PC-9 (cell line): ENCODE measurements around the gene GCDH. TPM values are rescaled to one million over a fixed set of nuclear protein-coding genes. Genes with fewer than 3 reads are reported as not detected.
"Not testable (repeated sequence)": the region's sequence is repeated elsewhere in the genome, so short reads cannot be mapped to it uniquely, and the experiment has no call there.

Experiments used
- BruUV-seq: library from RNA; stranded (reverse); fragments of 400-500 nt; replicated peaks from 2 replicates; lab custom pipeline; 2021; lab: Mats Ljungman, UMichigan
- CTCF ChIA-PET: fragments of 300-600 bp; sonication (Branson Sonifier 250); formaldehyde crosslinking; loops from one replicate; lab custom pipeline; 2022; ENCODE audit warnings: antibody characterized with exemption; lab: Charles Lee
- POLR2A ChIA-PET: fragments of 300-600 bp; sonication (Branson Sonifier 250); formaldehyde crosslinking; loops from one replicate; lab custom pipeline; 2022; ENCODE audit warnings: antibody characterized with exemption; ENCODE audit not compliant: unreplicated experiment; lab: Charles Lee
- DNase-seq, 2 experiments: peaks; one replicate each; pipeline versions ENCODE4 v3.0.0 to v3.0.0-alpha.2; 2015 to 2022; ENCODE audit warnings: mixed read lengths in 1 of 2
- H2AFZ ChIP-seq: fragments of 200-600 bp; sonication (generic); 2 replicates; pipeline ENCODE4 v1.8.1; 2017; ENCODE audit warnings: antibody characterized with exemption
- H3F3A ChIP-seq: fragments of 200-600 bp; sonication (generic); 2 replicates; pipeline ENCODE4 v1.8.1; 2017; ENCODE audit warnings: antibody characterized with exemption, mild to moderate bottlenecking, low read depth; ENCODE audit not compliant: insufficient read depth
- H3K27ac ChIP-seq: fragments of 200-600 bp; sonication (generic); 2 replicates; pipeline ENCODE4 v1.6.1; 2016; ENCODE audit warnings: mixed run types
- H3K27me3 ChIP-seq: fragments of 200-600 bp; sonication (generic); 2 replicates; pipeline ENCODE4 v1.6.1; 2016; ENCODE audit warnings: low read depth, mixed run types; ENCODE audit not compliant: insufficient read depth
- H3K36me3 ChIP-seq: fragments of 200-600 bp; sonication (generic); 2 replicates; pipeline ENCODE4 v1.6.1; 2016; ENCODE audit warnings: low read depth, mixed run types
- H3K4me1 ChIP-seq: fragments of 200-600 bp; sonication (generic); replicated peaks from 2 replicates; pipeline ENCODE4 v1.6.1; 2016; ENCODE audit warnings: mixed run types; ENCODE audit not compliant: insufficient read depth
- H3K4me2 ChIP-seq: fragments of 200-600 bp; sonication (generic); 2 replicates; pipeline ENCODE4 v1.6.1; 2017; ENCODE audit warnings: mixed run types
- H3K4me3 ChIP-seq: fragments of 200-600 bp; sonication (generic); 2 replicates; pipeline ENCODE4 v1.6.1; 2016; ENCODE audit warnings: mixed run types
- H3K79me2 ChIP-seq: fragments of 200-600 bp; sonication (generic); 2 replicates; pipeline ENCODE4 v1.6.1; 2017; ENCODE audit warnings: low read depth, mixed run types
- H3K9me2 ChIP-seq: fragments of 200-600 bp; sonication (generic); 2 replicates; pipeline ENCODE4 v1.8.1; 2017; ENCODE audit warnings: mild to moderate bottlenecking; ENCODE audit not compliant: insufficient read depth
- H3K9me3 ChIP-seq: fragments of 200-600 bp; sonication (generic); 2 replicates; pipeline ENCODE4 v1.8.1; 2016; ENCODE audit warnings: low read depth; ENCODE audit not compliant: insufficient read depth
- H4K20me1 ChIP-seq: fragments of 200-600 bp; sonication (generic); 2 replicates; pipeline ENCODE4 v1.8.1; 2017; ENCODE audit not compliant: insufficient read depth
- CTCF ChIP-seq: fragments of 200-600 bp; sonication (generic); conservative IDR thresholded peaks from 2 replicates; pipeline ENCODE4 v1.6.1; 2017; ENCODE audit warnings: mixed run types, antibody characterized with exemption, mild to moderate bottlenecking, moderate library complexity
- EZH2 ChIP-seq: fragments of 200-600 bp; sonication (generic); IDR thresholded peaks from 2 replicates; pipeline ENCODE4 v1.8.0; 2017; ENCODE audit warnings: antibody characterized with exemption, low read depth
- intact Hi-C: fragments of 100-400 bp; cut with micrococcal nuclease; formaldehyde crosslinking; loops from one replicate; pipeline ENCODE4 v1.10.0; 2022; ENCODE audit not compliant: unreplicated experiment
- total RNA-seq: library from RNA; stranded (reverse); gene quantifications from 2 replicates; pipeline ENCODE4 v1.2.3, GENCODE V29; 2021

The GCDH gene
- total RNA-seq, 1 experiment from 2014 or later = 23.2 TPM

- Histone ChIP-seq H3K79me2 (no peaks in the 10 kb centered on the region), H3K4me2 (no peak overlapping the region), H2AFZ (no peak overlapping the region), H3K27me3 (no peaks in the 10 kb centered on the region), H3K36me3 (no peaks in the 10 kb centered on the region), H3K9me3 (no peaks in the 10 kb centered on the region), H4K20me1 (no peaks in the 10 kb centered on the region), H3K4me1 (no peaks in the 10 kb centered on the region), H3K4me3 (no peak overlapping the region), H3F3A (peaks cover 7% of the 10 kb centered on the region; the same call in 1 of the 2 replicates), H3K9me2 (no peaks in the 10 kb centered on the region), H3K27ac (no peak overlapping the region)
- TF ChIP-seq CTCF (no peak), EZH2 (no peak)
- DNase-seq = no peak
- no TSS peak for BruUV-seq
- CTCF ChIA-PET = no interaction called here
- POLR2A ChIA-PET = no interaction called here
- intact Hi-C loops = no loop called here
Measured at GRCh38 chr19:12913851-12914690, 23.1 kb downstream of the GCDH start.

GRCh38 chr19:12915860-12916259 lies 24.9 kb downstream of the GCDH start:
- H3K79me2 ChIP-seq, H4K20me1 ChIP-seq, H3K4me3 ChIP-seq, H2AFZ ChIP-seq, H3K9me3 ChIP-seq, H3K27ac ChIP-seq, H3K4me2 ChIP-seq, H3K9me2 ChIP-seq, H3K4me1 ChIP-seq, BruUV-seq, DNase-seq, intact Hi-C loops, H3K27me3 ChIP-seq, POLR2A ChIA-PET, H3K36me3 ChIP-seq: not testable (repeated sequence)
- peaks cover 20% of the 10 kb centered on the region for H3F3A ChIP-seq
- CTCF ChIA-PET = interaction anchor here (0.7 kb wide), 2 partner anchors 28 to 316 kb away, joined by 3 to 6 read pairs; no protein-coding TSS in a partner anchor

- no peaks in the 10 kb centered on the region for H3K79me2 ChIP-seq
- peaks cover 29% of the 10 kb centered on the region for H3F3A ChIP-seq
- POLR2A ChIA-PET = no interaction called here
- no peaks in the 10 kb centered on the region for H3K9me3 ChIP-seq
- H3K4me2 ChIP-seq = no peak overlapping the region
- no peaks in the 10 kb centered on the region for H3K27me3 ChIP-seq
- CTCF ChIA-PET = no interaction called here
- no peak for DNase-seq
- no TSS peak for BruUV-seq
- intact Hi-C loops = loop anchor here (2.0 kb wide), 1 partner anchor 27 kb away; the partner anchor contains the start of gene GCDH
- no peak overlapping the region for H3K27ac ChIP-seq
- no peak overlapping the region for H3K4me3 ChIP-seq
- 0 out of 2 replicates have a peak, but pooled peaks cover 4% of the 10 kb centered on the region for H3K36me3 ChIP-seq
- no peaks in the 10 kb centered on the region; the same call in 1 of the 2 replicates for H3K4me1 ChIP-seq
- H4K20me1 ChIP-seq = no peaks in the 10 kb centered on the region
- H2AFZ ChIP-seq = no peak overlapping the region
- no peaks in the 10 kb centered on the region for H3K9me2 ChIP-seq
- TF ChIP-seq EZH2 (no peak), CTCF (no peak)
Measured at GRCh38 chr19:12918253-12918652, 27.3 kb downstream of the GCDH start.
